B cell (primary cell): ENCODE measurements around the gene MOB1B. TPM values are rescaled to one million over a fixed set of nuclear protein-coding genes. Genes with fewer than 3 reads are reported as not detected.

Experiments
- ATAC-seq: fragments of 200-7000 bp; cut with Tn5 transposase; one replicate; pipeline ENCODE4 v1.10.0; 2021; ENCODE audit warnings: low read depth, mild to moderate bottlenecking, moderate number of reproducible peaks, moderate library complexity
- CTCF ChIA-PET: fragments of 350-600 bp; sonication (Branson Sonifier 250); formaldehyde crosslinking; loops from one replicate; lab custom pipeline; 2021; ENCODE audit warnings: antibody characterized with exemption, inconsistent platforms; lab: Charles Lee
- POLR2A ChIA-PET: fragments of 350-600 bp; sonication (Branson Sonifier 250); formaldehyde crosslinking; loops from one replicate; lab custom pipeline; 2021; ENCODE audit warnings: antibody characterized with exemption; lab: Charles Lee
- DNase-seq: peaks from one replicate; pipeline ENCODE4 v3.0.0; 2013
- H2AFZ ChIP-seq: 2 replicates; pipeline ENCODE4 v1.6.1; 2012; ENCODE audit warnings: mild to moderate bottlenecking, low read depth, low read length; ENCODE audit not compliant: insufficient read depth, poor library complexity, severe bottlenecking
- H3K27ac ChIP-seq, 2 donors: 1 replicate in 1 of 2; 2 replicates in 1 of 2; pipeline ENCODE4 v1.5.1; 2012 to 2013; ENCODE audit warnings: low read length in 2 of 2, mild to moderate bottlenecking in 2 of 2, moderate library complexity in 1 of 2
- H3K27me3 ChIP-seq, 4 experiments: fragments of 200-600 bp in 1 of 4; sonication (generic) in 1 of 4; replicated peaks in 1 of 4; 1 replicate in 2 of 4; 2 replicates in 2 of 4; pipeline versions ENCODE4 v1.6.1 to v1.7.0; 2013 to 2016; ENCODE audit warnings: low read length in 3 of 4, mild to moderate bottlenecking in 2 of 4, mixed read lengths in 1 of 4, moderate library complexity in 1 of 4; ENCODE audit not compliant: insufficient read depth in 4 of 4, control insufficient read depth in 3 of 4; ENCODE audit errors: control extremely low read depth in 1 of 4
- H3K36me3 ChIP-seq, 2 experiments: replicated peaks in 1 of 2; 1 replicate in 1 of 2; 2 replicates in 1 of 2; pipeline versions ENCODE4 v1.6.1 to v1.7.1; 2013; ENCODE audit warnings: low read length in 1 of 2; ENCODE audit not compliant: insufficient read depth in 2 of 2, control insufficient read depth in 1 of 2; ENCODE audit errors: control extremely low read depth in 1 of 2, extremely low read depth in 1 of 2
- H3K4me1 ChIP-seq, 2 donors: fragments of 200-600 bp in 1 of 2; sonication (generic) in 1 of 2; 1 replicate in 1 of 2; 2 replicates in 1 of 2; pipeline versions ENCODE4 v1.5.1 to v1.6.1; 2013 to 2017; ENCODE audit warnings: low read length in 2 of 2; ENCODE audit not compliant: control insufficient read depth in 2 of 2, insufficient read depth in 2 of 2
- H3K4me2 ChIP-seq: replicated peaks from 2 replicates; pipeline ENCODE3; 2012; ENCODE audit warnings: mild to moderate bottlenecking, low read depth, low read length; ENCODE audit not compliant: poor library complexity, severe bottlenecking
- H3K4me3 ChIP-seq, 5 experiments: fragments of 200-600 bp in 1 of 5; sonication (generic) in 1 of 5; 1 replicate in 3 of 5; 2 replicates in 2 of 5; pipeline versions ENCODE4 v1.5.1 to v1.7.0; 2011 to 2016; ENCODE audit warnings: low read length in 4 of 5, mild to moderate bottlenecking in 4 of 5, low read depth in 2 of 5, control low read depth in 1 of 5, moderate library complexity in 1 of 5; ENCODE audit not compliant: insufficient read depth in 1 of 5; ENCODE audit errors: control extremely low read depth in 1 of 5, extremely low read depth in 1 of 5
- H3K79me2 ChIP-seq: fragments of 200-600 bp; sonication (generic); one replicate; pipeline ENCODE4 v1.6.0; 2016; ENCODE audit warnings: low read length; ENCODE audit not compliant: control insufficient read depth, insufficient read depth
- H3K9ac ChIP-seq: fragments of 200-600 bp; sonication (generic); 2 replicates; pipeline ENCODE4 v1.6.1; 2017; ENCODE audit warnings: mild to moderate bottlenecking, low read length, moderate library complexity
- H3K9me3 ChIP-seq, 3 donors: one replicate each; pipeline versions ENCODE4 v1.6.1 to v1.7.1; 2013; ENCODE audit warnings: low read length in 2 of 3; ENCODE audit not compliant: control insufficient read depth in 2 of 3, insufficient read depth in 1 of 3; ENCODE audit errors: control extremely low read depth in 1 of 3
- H4K20me1 ChIP-seq: 2 replicates; pipeline ENCODE4 v1.6.0; 2012; ENCODE audit warnings: mild to moderate bottlenecking, low read length; ENCODE audit not compliant: insufficient read depth, control insufficient read depth, poor library complexity, severe bottlenecking
- H3K27ac Mint-ChIP-seq: one replicate; pipeline ENCODE4 v1.8.0; 2021; ENCODE audit warnings: mixed read lengths
- H3K27me3 Mint-ChIP-seq: one replicate; pipeline ENCODE4 v1.8.0; 2021; ENCODE audit warnings: mixed read lengths
- H3K4me1 Mint-ChIP-seq: one replicate; pipeline ENCODE4 v1.8.0; 2021; ENCODE audit warnings: mixed read lengths
- H3K4me3 Mint-ChIP-seq: one replicate; pipeline ENCODE4 v1.8.0; 2021; ENCODE audit warnings: mixed read lengths
- H3K9me3 Mint-ChIP-seq: one replicate; pipeline ENCODE4 v1.8.0; 2022; ENCODE audit warnings: mixed read lengths; ENCODE audit not compliant: insufficient read depth
- CTCF ChIP-seq: fragments of 200-600 bp; IDR thresholded peaks from one replicate; pipeline ENCODE4 v1.8.0; 2022; ENCODE audit warnings: antibody characterized with exemption, mild to moderate bottlenecking
- EZH2 ChIP-seq: IDR thresholded peaks from 2 replicates; pipeline ENCODE4 v1.6.1; 2012; ENCODE audit warnings: borderline replicate concordance, low read depth, mild to moderate bottlenecking, moderate library complexity, low read length; ENCODE audit not compliant: insufficient read depth, poor library complexity, severe bottlenecking
- WGBS: methylation state at CpG from one replicate; pipeline ENCODE4 v1.1.5; 2013; ENCODE audit warnings: missing lambda C conversion rate; ENCODE audit not compliant: insufficient coverage; 5-methylcytosine and 5-hydroxymethylcytosine counted together
- intact Hi-C: fragments of 100-400 bp; cut with micrococcal nuclease; formaldehyde crosslinking; loops from one replicate; pipeline ENCODE4 v1.10.0; 2022
- polyA plus RNA-seq: library from polyadenylated mRNA; depleted of rRNA; stranded (reverse); fragments of >200 nt; gene quantifications from 2 replicates; pipeline ENCODE4 v1.2.3, GENCODE V29; 2012
- total RNA-seq, 2 donors: library from RNA; stranded (reverse); fragments of 120-200 nt in 1 of 2; gene quantifications; 1 replicate in 1 of 2; 2 replicates in 1 of 2; pipeline versions ENCODE4 v1.2.3 to v1.2.4, GENCODE V29; 2013 to 2022

MOB1B gene
- total and polyA plus RNA-seq, 2 donors (not counting 1 experiment from before 2014, with no cell fraction given) = 2.3 to 30.4 TPM

- Histone ChIP-seq H4K20me1 (no peaks in the 10 kb centered on the region), H3K27ac (no peak overlapping the region), H3K4me1 (peaks cover 7 to 13% of the 10 kb centered on the region in 2 donors), H3K4me3 (no peak overlapping the region), H3K36me3 (no peaks in the 10 kb centered on the region), H3K27me3 (no peaks in the 10 kb centered on the region), H2AFZ (no peak overlapping the region), H3K9me3 (no peaks in the 10 kb centered on the region), H3K79me2 (peaks cover 68% of the 10 kb centered on the region), H3K4me2 (no peak overlapping the region), H3K9ac (no peak overlapping the region)
- intact Hi-C loops = no loop called here
- Mint-ChIP-seq H3K4me3 (no peak overlapping the region), H3K27me3 (no peaks in the 10 kb centered on the region), H3K4me1 (peaks cover 26% of the 10 kb centered on the region), H3K27ac (no peak overlapping the region), H3K9me3 (no peaks in the 10 kb centered on the region)
- ATAC-seq (no peak), DNase-seq (no peak)
- ChIA-PET CTCF (interaction anchor here (0.6 to 1.1 kb wide), 2 partner anchors 9 to 284 kb away, joined by 3 read pairs; no protein-coding TSS in a partner anchor), POLR2A (no interaction called here)
- TF ChIP-seq CTCF (no peak), EZH2 (no peak)
- 100% methylated on average over 2 of the region's 5 CpGs for WGBS
These were observed 38.0 kb downstream of the MOB1B start for GRCh38 chr4:70940134-70940533.

- intact Hi-C loops = no loop called here
- Histone ChIP-seq H3K4me1 (peaks cover 13 to 21% of the 10 kb centered on the region in 2 donors), H3K9ac (no peak overlapping the region), H3K9me3 (no peaks in the 10 kb centered on the region), H3K27me3 (no peaks in the 10 kb centered on the region), H4K20me1 (no peaks in the 10 kb centered on the region), H3K4me3 (no peak overlapping the region), H3K79me2 (peaks cover 66% of the 10 kb centered on the region), H3K36me3 (no peaks in the 10 kb centered on the region), H3K27ac (no peak overlapping the region), H3K4me2 (peak overlapping the region; percentile 13), H2AFZ (no peak overlapping the region)
- no peak for TF ChIP-seq EZH2
- no peak for TF ChIP-seq CTCF
- peak overlapping the region; percentile 23 for H3K27ac Mint-ChIP-seq
- H3K9me3 Mint-ChIP-seq = no peaks in the 10 kb centered on the region
- no peak overlapping the region for H3K4me3 Mint-ChIP-seq
- ATAC-seq (peak; percentile 65), DNase-seq (peak; percentile 46)
- H3K4me1 Mint-ChIP-seq = peaks cover 29% of the 10 kb centered on the region
- H3K27me3 Mint-ChIP-seq = no peaks in the 10 kb centered on the region
- ChIA-PET POLR2A (no interaction called here), CTCF (interaction anchor here (1.2 kb wide), 2 partner anchors 36 to 51 kb away, joined by 3 to 4 read pairs; no protein-coding TSS in a partner anchor)
These were observed 40.9 kb downstream of the MOB1B start for GRCh38 chr4:70943114-70943513.
